GM23338 (cell line): ENCODE results near the gene FBXL20. TPM values are rescaled to one million over a fixed set of nuclear protein-coding genes. Genes with fewer than 3 reads are reported as not detected.

Experiments used
- ATAC-seq: fragments of 200-7000 bp; cut with Tn5 transposase; 3 replicates; pipeline ENCODE4 v1.9.1; 2020
- DNase-seq: peaks from one replicate; pipeline ENCODE4 v3.0.0-alpha.2; 2015; ENCODE audit warnings: low spot score
- H2AFZ ChIP-seq: fragments of 200-600 bp; sonication (generic); 2 replicates; pipeline ENCODE4 v1.8.0; 2016; ENCODE audit warnings: antibody characterized with exemption, mild to moderate bottlenecking, moderate library complexity
- H3F3A ChIP-seq: fragments of 200-600 bp; sonication (generic); replicated peaks from 2 replicates; pipeline ENCODE4 v1.8.0; 2017; ENCODE audit warnings: antibody characterized with exemption, mixed run types, low read depth
- H3K27ac ChIP-seq: fragments of 200-600 bp; sonication (generic); 2 replicates; pipeline ENCODE4 v1.6.1; 2016; ENCODE audit warnings: low read depth
- H3K27me3 ChIP-seq: fragments of 200-600 bp; sonication (generic); 2 replicates; pipeline ENCODE4 v1.8.0; 2016; ENCODE audit warnings: mild to moderate bottlenecking, mixed run types, moderate library complexity; ENCODE audit not compliant: insufficient read depth
- H3K36me3 ChIP-seq: fragments of 200-600 bp; sonication (generic); 2 replicates; pipeline ENCODE4 v1.8.0; 2016; ENCODE audit warnings: mild to moderate bottlenecking; ENCODE audit not compliant: insufficient read depth
- H3K4me1 ChIP-seq: fragments of 200-600 bp; sonication (generic); 2 replicates; pipeline ENCODE4 v1.8.0; 2016; ENCODE audit warnings: mild to moderate bottlenecking, moderate library complexity; ENCODE audit not compliant: insufficient read depth
- H3K4me2 ChIP-seq: fragments of 200-600 bp; sonication (generic); 2 replicates; pipeline ENCODE4 v1.7.1; 2017; ENCODE audit warnings: mixed run types
- H3K4me3 ChIP-seq: fragments of 200-600 bp; sonication (generic); 2 replicates; pipeline ENCODE4 v1.6.1; 2016; ENCODE audit warnings: mixed run types
- H3K79me2 ChIP-seq: fragments of 200-600 bp; sonication (generic); replicated peaks from 2 replicates; pipeline ENCODE4 v1.8.0; 2017; ENCODE audit warnings: mild to moderate bottlenecking; ENCODE audit not compliant: insufficient read depth
- H3K9me2 ChIP-seq: fragments of 200-600 bp; sonication (generic); 2 replicates; pipeline ENCODE4 v1.8.0; 2017; ENCODE audit not compliant: insufficient read depth
- H4K20me1 ChIP-seq: fragments of 200-600 bp; sonication (generic); replicated peaks from 2 replicates; pipeline ENCODE4 v1.8.0; 2017; ENCODE audit warnings: mild to moderate bottlenecking; ENCODE audit not compliant: insufficient read depth
- H3K27ac Mint-ChIP-seq: 2 replicates; pipeline ENCODE4 v1.8.0; 2020; ENCODE audit warnings: inconsistent platforms, mild to moderate bottlenecking, moderate library complexity, mixed read lengths
- H3K27me3 Mint-ChIP-seq: 3 replicates; pipeline ENCODE4 v1.8.0; 2022; ENCODE audit warnings: low read depth, mild to moderate bottlenecking, moderate library complexity, mixed read lengths, inconsistent platforms; ENCODE audit not compliant: insufficient read depth, poor library complexity
- H3K36me3 Mint-ChIP-seq: 3 replicates; pipeline ENCODE4 v1.8.0; 2021; ENCODE audit warnings: low read depth, mild to moderate bottlenecking, inconsistent platforms, moderate library complexity, mixed read lengths
- H3K4me1 Mint-ChIP-seq: 3 replicates; pipeline ENCODE4 v1.8.0; 2020; ENCODE audit warnings: mild to moderate bottlenecking, inconsistent platforms, mixed read lengths
- H3K4me3 Mint-ChIP-seq: 3 replicates; pipeline ENCODE4 v1.8.0; 2021; ENCODE audit warnings: moderate library complexity, mild to moderate bottlenecking, inconsistent platforms, mixed read lengths
- H3K9me3 Mint-ChIP-seq: 3 replicates; pipeline ENCODE4 v1.8.0; 2020; ENCODE audit warnings: moderate library complexity, mild to moderate bottlenecking, inconsistent platforms, mixed read lengths
- CREB1 ChIP-seq: fragments of 250-450 bp; sonication (Bioruptor Pico); IDR thresholded peaks from 2 replicates; pipeline ENCODE4 v1.5.0; 2020; ENCODE audit warnings: low read depth, mild to moderate bottlenecking, moderate library complexity
- CTCF ChIP-seq, 2 experiments: fragments of 200-600 bp in 1 of 2; sonication (generic) in 1 of 2; conservative IDR thresholded peaks; 2 replicates each; pipeline versions ENCODE4 v1.5.1 to v1.6.1; 2016 to 2017; ENCODE audit warnings: antibody characterized with exemption in 2 of 2, low read depth in 2 of 2, mild to moderate bottlenecking in 2 of 2, moderate library complexity in 1 of 2
- ETS1 ChIP-seq: IDR thresholded peaks from 2 replicates; pipeline ENCODE4 v1.6.1; 2016; ENCODE audit warnings: antibody characterized with exemption
- EZH2 ChIP-seq: fragments of 200-600 bp; sonication (generic); IDR thresholded peaks from one replicate; pipeline ENCODE4 v1.8.0; 2017; ENCODE audit warnings: antibody characterized with exemption, mild to moderate bottlenecking, low read depth; ENCODE audit not compliant: unreplicated experiment
- JUNB ChIP-seq: IDR thresholded peaks from one replicate; pipeline ENCODE4 v1.6.1; 2016; ENCODE audit warnings: antibody characterized with exemption; ENCODE audit not compliant: unreplicated experiment
- POLR2AphosphoS5 ChIP-seq: IDR thresholded peaks from 2 replicates; pipeline ENCODE4 v1.6.1; 2016; ENCODE audit warnings: antibody characterized with exemption, low read depth
- STAT1 ChIP-seq: IDR thresholded peaks from one replicate; pipeline ENCODE4 v1.6.1; 2016; ENCODE audit warnings: antibody characterized with exemption; ENCODE audit not compliant: unreplicated experiment
- ZNF114 ChIP-seq: fragments of 250-450 bp; sonication (Bioruptor Pico); IDR thresholded peaks from 2 replicates; pipeline ENCODE4 v1.5.0; 2020; ENCODE audit warnings: mild to moderate bottlenecking, moderate library complexity
- ZNF331 ChIP-seq: fragments of 250-450 bp; sonication (Bioruptor Pico); IDR thresholded peaks from 2 replicates; pipeline ENCODE4 v1.5.0; 2020; ENCODE audit warnings: low read depth, mild to moderate bottlenecking, moderate library complexity
- ZNF462 ChIP-seq: fragments of 250-450 bp; sonication (Bioruptor Pico); IDR thresholded peaks from 2 replicates; pipeline ENCODE4 v1.5.0; 2020; ENCODE audit warnings: mild to moderate bottlenecking, moderate library complexity
- polyA plus RNA-seq: library from polyadenylated mRNA; unstranded; fragments of >200 nt; fragmentation: Nextera tagmentation; extraction: Ambion mirVana; gene quantifications from 2 replicates; pipeline ENCODE4 v1.2.1, GENCODE V29; 2016
- total RNA-seq: library from RNA; depleted of rRNA; stranded (reverse); fragments of >200 nt; shearing (Covaris generic); gene quantifications from 2 replicates; pipeline ENCODE4 v1.2.3, GENCODE V29; 2014

The FBXL20 gene
- total and polyA plus RNA-seq, 2 experiments from 2014 or later: 2.9 to 6.9 TPM

GRCh38 chr17:39450847-39451581 lies 49.6 kb upstream of the FBXL20 start, which contains the start of gene MED1:
Gene MED1, minus strand, starts transcription at chr17:39451263. Its CDS starts 201 bp downstream, at chr17:39451062.
- Histone ChIP-seq H3K36me3 (peaks cover 15% of the 10 kb centered on the region), H3K27ac (peak within 1 kb of the TSS; percentile 74), H3K9me2 (no peaks in the 10 kb centered on the region), H3K79me2 (peaks cover 48% of the 10 kb centered on the region), H3K4me1 (peaks cover 8% of the 10 kb centered on the region), H3K4me3 (peak within 1 kb of the TSS; percentile 66), H3F3A (peaks cover 9% of the 10 kb centered on the region; the same call in 1 of the 2 replicates), H3K4me2 (peak within 1 kb of the TSS; percentile 88), H4K20me1 (peaks cover 13% of the 10 kb centered on the region; the same call in 1 of the 2 replicates), H3K27me3 (no peaks in the 10 kb centered on the region), H2AFZ (no peak within 1 kb of the TSS)
- Mint-ChIP-seq H3K9me3 (no peaks in the 10 kb centered on the region), H3K36me3 (peaks cover 25% of the 10 kb centered on the region; the same call in 2 of the 3 replicates), H3K27ac (peak within 1 kb of the TSS; percentile 99), H3K4me3 (peak within 1 kb of the TSS; percentile 99), H3K4me1 (peaks cover 5% of the 10 kb centered on the region), H3K27me3 (peaks cover 16% of the 10 kb centered on the region)
- TF ChIP-seq POLR2AphosphoS5: peak; percentile 84
- TF ChIP-seq ETS1: peak; percentile 55
- no peak for TF ChIP-seq CREB1 (CRISPR knock-in tag)
- no peak for TF ChIP-seq ZNF114
- no peak for TF ChIP-seq ZNF331 (CRISPR knock-in tag)
- no peak for TF ChIP-seq EZH2
- ATAC-seq (peak; percentile 95), DNase-seq (peak; percentile 100)

- Mint-ChIP-seq H3K9me3 (no peaks in the 10 kb centered on the region), H3K4me1 (peaks cover 5% of the 10 kb centered on the region), H3K27ac (peak overlapping the region; percentile 99), H3K4me3 (peak overlapping the region; percentile 99), H3K27me3 (peaks cover 16% of the 10 kb centered on the region), H3K36me3 (peaks cover 33% of the 10 kb centered on the region; the same call in 2 of the 3 replicates)
- DNase-seq (no peak), ATAC-seq (no peak)
- H3K79me2 ChIP-seq: peaks cover 52% of the 10 kb centered on the region
- H4K20me1 ChIP-seq: peaks cover 13% of the 10 kb centered on the region; the same call in 1 of the 2 replicates
- H3K9me2 ChIP-seq: no peaks in the 10 kb centered on the region
- peaks cover 9% of the 10 kb centered on the region; the same call in 1 of the 2 replicates for H3F3A ChIP-seq
- no peaks in the 10 kb centered on the region for H3K27me3 ChIP-seq
- peaks cover 8% of the 10 kb centered on the region for H3K4me1 ChIP-seq
- peak overlapping the region; percentile 88 for H3K4me2 ChIP-seq
- H3K27ac ChIP-seq: peak overlapping the region; percentile 74
- peak overlapping the region; percentile 66 for H3K4me3 ChIP-seq
- H3K36me3 ChIP-seq: peaks cover 24% of the 10 kb centered on the region
- no peak overlapping the region for H2AFZ ChIP-seq
- no peak for TF ChIP-seq CTCF (conservative IDR thresholded peaks at IDR 0.05; ENCODE audit: low read depth in 2 of 2)
- TF ChIP-seq ZNF462: no peak
- TF ChIP-seq ZNF331 (CRISPR knock-in tag): no peak
- no peak for TF ChIP-seq JUNB
- no peak for TF ChIP-seq CREB1 (CRISPR knock-in tag)
- TF ChIP-seq STAT1: no peak
- no peak for TF ChIP-seq EZH2
Measured at GRCh38 chr17:39450051-39450450, 48.6 kb upstream of the FBXL20 start.
